Nephron progenitor cell (in vitro differentiated cells): ENCODE data around the gene C13orf46.

ENCODE experiments used
- DNase-seq: peaks from one replicate; pipeline ENCODE4 v3.0.0; 2021
- H3K27ac Mint-ChIP-seq: 2 replicates; pipeline ENCODE4 v1.8.0; 2021; ENCODE audit warnings: mild to moderate bottlenecking, moderate library complexity, mixed read lengths
- H3K27me3 Mint-ChIP-seq: 2 replicates; pipeline ENCODE4 v1.8.0; 2021; ENCODE audit warnings: mild to moderate bottlenecking, low read depth, mixed read lengths; ENCODE audit not compliant: poor library complexity
- H3K36me3 Mint-ChIP-seq: 2 replicates; pipeline ENCODE4 v1.8.0; 2021; ENCODE audit warnings: low read depth, mixed read lengths
- H3K4me1 Mint-ChIP-seq: 2 replicates; pipeline ENCODE4 v1.8.0; 2021; ENCODE audit warnings: mixed read lengths
- H3K4me3 Mint-ChIP-seq: 2 replicates; pipeline ENCODE4 v1.8.0; 2021; ENCODE audit warnings: mild to moderate bottlenecking, moderate library complexity, mixed read lengths
- H3K9me3 Mint-ChIP-seq: 2 replicates; pipeline ENCODE4 v1.8.0; 2021; ENCODE audit warnings: mild to moderate bottlenecking, moderate library complexity, mixed read lengths
- TF ChIP-seq, protein P1 (sequence below): fragments of 200-600 bp; sonication (generic); IDR thresholded peaks from 2 replicates; pipeline ENCODE4 v1.5.0; 2021; ENCODE audit warnings: antibody characterized with exemption

Gene C13orf46

GRCh38 chr13:113906571-113906970 is 67.3 kb downstream of the C13orf46 start:
- no peak for DNase-seq
- Mint-ChIP-seq H3K27me3 (peaks cover 6% of the 10 kb centered on the region), H3K4me3 (no peak overlapping the region), H3K4me1 (peaks cover 19% of the 10 kb centered on the region), H3K9me3 (no peaks in the 10 kb centered on the region), H3K36me3 (no peaks in the 10 kb centered on the region), H3K27ac (no peak overlapping the region)
- TF ChIP-seq, protein P1, sequence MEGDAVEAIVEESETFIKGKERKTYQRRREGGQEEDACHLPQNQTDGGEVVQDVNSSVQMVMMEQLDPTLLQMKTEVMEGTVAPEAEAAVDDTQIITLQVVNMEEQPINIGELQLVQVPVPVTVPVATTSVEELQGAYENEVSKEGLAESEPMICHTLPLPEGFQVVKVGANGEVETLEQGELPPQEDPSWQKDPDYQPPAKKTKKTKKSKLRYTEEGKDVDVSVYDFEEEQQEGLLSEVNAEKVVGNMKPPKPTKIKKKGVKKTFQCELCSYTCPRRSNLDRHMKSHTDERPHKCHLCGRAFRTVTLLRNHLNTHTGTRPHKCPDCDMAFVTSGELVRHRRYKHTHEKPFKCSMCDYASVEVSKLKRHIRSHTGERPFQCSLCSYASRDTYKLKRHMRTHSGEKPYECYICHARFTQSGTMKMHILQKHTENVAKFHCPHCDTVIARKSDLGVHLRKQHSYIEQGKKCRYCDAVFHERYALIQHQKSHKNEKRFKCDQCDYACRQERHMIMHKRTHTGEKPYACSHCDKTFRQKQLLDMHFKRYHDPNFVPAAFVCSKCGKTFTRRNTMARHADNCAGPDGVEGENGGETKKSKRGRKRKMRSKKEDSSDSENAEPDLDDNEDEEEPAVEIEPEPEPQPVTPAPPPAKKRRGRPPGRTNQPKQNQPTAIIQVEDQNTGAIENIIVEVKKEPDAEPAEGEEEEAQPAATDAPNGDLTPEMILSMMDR = no peak

DNA sequence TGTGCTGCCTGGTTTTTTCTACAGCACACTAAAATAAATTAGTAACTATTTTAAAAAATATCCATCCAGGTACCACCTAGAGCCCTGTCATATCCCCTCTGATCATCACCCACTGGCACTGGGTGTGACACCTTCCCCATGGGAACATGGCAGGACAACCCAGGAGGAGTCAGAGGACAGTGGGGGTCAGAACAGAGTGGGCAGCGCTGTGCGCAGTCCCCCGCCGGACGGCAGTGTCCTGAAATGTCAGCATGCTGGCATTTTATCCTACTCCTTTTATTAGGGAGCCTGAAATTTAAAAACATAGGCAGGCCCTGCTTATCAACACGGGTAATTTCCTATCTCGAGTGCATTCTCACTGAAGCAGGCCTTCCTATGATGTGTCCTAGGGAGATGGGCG is 67.9 kb downstream of the C13orf46 start:
- no peak overlapping the region for H3K4me3 Mint-ChIP-seq
- no peak overlapping the region for H3K27ac Mint-ChIP-seq
- peaks cover 10% of the 10 kb centered on the region for H3K27me3 Mint-ChIP-seq
- no peak for DNase-seq
- H3K4me1 Mint-ChIP-seq = peaks cover 20% of the 10 kb centered on the region
- H3K36me3 Mint-ChIP-seq = no peaks in the 10 kb centered on the region
- no peaks in the 10 kb centered on the region for H3K9me3 Mint-ChIP-seq
- TF ChIP-seq, protein P1 = no peak

DNA sequence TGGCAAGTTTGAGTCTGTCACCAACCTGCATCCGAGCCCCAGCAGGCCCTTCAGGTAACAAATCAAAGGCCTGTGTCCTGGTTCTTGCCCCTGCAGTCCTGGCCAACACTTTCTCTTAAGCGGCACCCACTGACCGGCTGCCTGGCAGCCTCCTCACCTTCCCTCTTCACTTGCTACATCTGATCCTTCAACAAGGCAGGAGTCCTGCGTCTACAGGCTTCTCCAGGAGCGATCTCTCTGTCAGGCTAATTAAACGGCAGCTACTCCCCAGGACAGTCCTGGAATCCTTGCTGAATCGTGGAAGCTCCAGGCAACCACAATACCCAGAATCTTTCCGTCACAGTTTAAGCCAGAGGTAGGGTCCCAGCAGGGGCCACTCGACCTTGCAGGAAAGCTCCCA is 68.9 kb downstream of the C13orf46 start:
- TF ChIP-seq, protein P1 = no peak
- Mint-ChIP-seq H3K36me3 (no peaks in the 10 kb centered on the region), H3K4me1 (peaks cover 24% of the 10 kb centered on the region), H3K27me3 (peaks cover 11% of the 10 kb centered on the region), H3K9me3 (no peaks in the 10 kb centered on the region), H3K4me3 (no peak overlapping the region), H3K27ac (no peak overlapping the region)
- no peak for DNase-seq

GRCh38 chr13:113904411-113904810 is 69.5 kb downstream of the C13orf46 start:
- H3K36me3 Mint-ChIP-seq = no peaks in the 10 kb centered on the region
- peaks cover 24% of the 10 kb centered on the region for H3K4me1 Mint-ChIP-seq
- H3K9me3 Mint-ChIP-seq = no peaks in the 10 kb centered on the region
- no peak for DNase-seq
- TF ChIP-seq, protein P1 = peak; percentile 20
- H3K27ac Mint-ChIP-seq = no peak overlapping the region
- H3K27me3 Mint-ChIP-seq = peaks cover 8% of the 10 kb centered on the region
- H3K4me3 Mint-ChIP-seq = no peak overlapping the region

DNA sequence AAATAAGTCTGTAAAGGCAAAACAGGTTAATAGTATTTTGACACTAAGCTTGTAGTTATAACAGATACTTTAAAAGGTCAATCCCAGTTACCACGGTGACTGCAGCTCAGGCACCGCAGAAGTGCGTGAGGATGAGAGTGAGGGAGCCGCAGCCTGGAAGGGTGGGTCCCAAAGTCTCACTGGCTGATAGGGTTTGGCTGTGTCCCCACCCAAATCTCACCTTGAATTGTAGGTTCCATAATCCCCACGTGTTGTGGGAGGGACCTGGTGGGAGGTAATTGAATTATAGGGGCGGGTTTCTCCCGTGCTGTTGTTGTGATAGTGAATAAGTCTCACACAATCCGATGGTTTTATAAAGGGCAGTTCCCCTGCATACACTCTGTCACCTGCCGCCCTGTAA is 70.0 kb downstream of the C13orf46 start:
- DNase-seq = no peak
- H3K9me3 Mint-ChIP-seq = no peaks in the 10 kb centered on the region
- no peak overlapping the region for H3K27ac Mint-ChIP-seq
- peaks cover 7% of the 10 kb centered on the region for H3K27me3 Mint-ChIP-seq
- TF ChIP-seq, protein P1 = no peak
- no peaks in the 10 kb centered on the region for H3K36me3 Mint-ChIP-seq
- no peak overlapping the region for H3K4me3 Mint-ChIP-seq
- H3K4me1 Mint-ChIP-seq = peaks cover 19% of the 10 kb centered on the region
